Erythroblast (primary cell): ENCODE results near the gene H2AZ2.
"Not testable (repeated sequence)": the region's sequence is repeated elsewhere in the genome, so short reads cannot be mapped to it uniquely, and the experiment has no call there.

ENCODE experiments used
- GATA1 ChIP-seq: IDR thresholded peaks from 2 replicates; pipeline ENCODE4 v1.6.1; 2011; ENCODE audit warnings: low read depth, mild to moderate bottlenecking, control low read depth, low read length, moderate library complexity
- POLR2A ChIP-seq: IDR thresholded peaks from 2 replicates; pipeline ENCODE4 v1.6.1; 2011; ENCODE audit warnings: mild to moderate bottlenecking, low read length

GRCh38 chr7:44870336-44870735 lies 22.4 kb upstream of the H2AZ2 start:
- not testable (repeated sequence) for TF ChIP-seq GATA1, POLR2A
